GM10248 (cell line): ENCODE data around the gene TMEM30B.

ENCODE experiments used
- CTCF ChIA-PET: fragments of 300-600 bp; sonication (Branson Sonifier 250); formaldehyde crosslinking; extraction: SDS; loops from one replicate; lab custom pipeline; 2021; ENCODE audit warnings: antibody characterized with exemption; lab: Yijun Ruan, JAX
- POLR2A ChIA-PET: fragments of 350-650 bp; sonication (Branson Sonifier 250); formaldehyde crosslinking; extraction: SDS; loops from one replicate; lab custom pipeline; 2020; ENCODE audit warnings: antibody characterized with exemption; lab: Yijun Ruan, JAX
- DNase-seq: peaks from one replicate; pipeline ENCODE4 v3.0.0; 2012; ENCODE audit errors: extremely low spot score
- TF ChIP-seq, protein P1 (sequence below): IDR thresholded peaks from 2 replicates; pipeline ENCODE4 v1.5.1; 2012; ENCODE audit warnings: mild to moderate bottlenecking, low read depth; ENCODE audit errors: extremely low read depth, missing control alignments, control extremely low read depth

The TMEM30B gene

DNA sequence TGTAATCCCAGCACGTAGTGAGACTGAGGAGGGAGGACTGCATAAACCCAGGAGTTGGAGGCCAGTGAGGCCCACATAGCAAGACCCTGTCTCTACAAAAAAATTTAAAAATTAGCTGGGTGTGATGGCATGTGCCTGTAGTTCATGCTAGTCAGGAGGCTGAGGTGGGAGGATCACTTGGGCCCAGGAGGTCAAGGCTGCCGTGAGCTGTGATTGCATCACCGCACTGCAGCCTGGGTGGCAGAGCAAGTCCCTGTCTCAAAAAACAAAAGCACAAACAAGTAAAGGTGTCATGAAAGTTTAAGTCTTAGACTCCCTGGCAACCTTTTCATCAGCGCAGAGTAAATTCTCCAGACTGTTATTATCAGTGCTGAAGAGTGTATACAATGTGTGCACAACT, 10.4 kb downstream of the TMEM30B start:
- TF ChIP-seq, protein P1, sequence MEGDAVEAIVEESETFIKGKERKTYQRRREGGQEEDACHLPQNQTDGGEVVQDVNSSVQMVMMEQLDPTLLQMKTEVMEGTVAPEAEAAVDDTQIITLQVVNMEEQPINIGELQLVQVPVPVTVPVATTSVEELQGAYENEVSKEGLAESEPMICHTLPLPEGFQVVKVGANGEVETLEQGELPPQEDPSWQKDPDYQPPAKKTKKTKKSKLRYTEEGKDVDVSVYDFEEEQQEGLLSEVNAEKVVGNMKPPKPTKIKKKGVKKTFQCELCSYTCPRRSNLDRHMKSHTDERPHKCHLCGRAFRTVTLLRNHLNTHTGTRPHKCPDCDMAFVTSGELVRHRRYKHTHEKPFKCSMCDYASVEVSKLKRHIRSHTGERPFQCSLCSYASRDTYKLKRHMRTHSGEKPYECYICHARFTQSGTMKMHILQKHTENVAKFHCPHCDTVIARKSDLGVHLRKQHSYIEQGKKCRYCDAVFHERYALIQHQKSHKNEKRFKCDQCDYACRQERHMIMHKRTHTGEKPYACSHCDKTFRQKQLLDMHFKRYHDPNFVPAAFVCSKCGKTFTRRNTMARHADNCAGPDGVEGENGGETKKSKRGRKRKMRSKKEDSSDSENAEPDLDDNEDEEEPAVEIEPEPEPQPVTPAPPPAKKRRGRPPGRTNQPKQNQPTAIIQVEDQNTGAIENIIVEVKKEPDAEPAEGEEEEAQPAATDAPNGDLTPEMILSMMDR = no peak
- no peak for DNase-seq
- POLR2A ChIA-PET = no interaction called here
- CTCF ChIA-PET = interaction anchor here (0.7 to 1.2 kb wide), 2 partner anchors 9 to 566 kb away, joined by 3 to 5 read pairs; no protein-coding TSS in a partner anchor

DNA sequence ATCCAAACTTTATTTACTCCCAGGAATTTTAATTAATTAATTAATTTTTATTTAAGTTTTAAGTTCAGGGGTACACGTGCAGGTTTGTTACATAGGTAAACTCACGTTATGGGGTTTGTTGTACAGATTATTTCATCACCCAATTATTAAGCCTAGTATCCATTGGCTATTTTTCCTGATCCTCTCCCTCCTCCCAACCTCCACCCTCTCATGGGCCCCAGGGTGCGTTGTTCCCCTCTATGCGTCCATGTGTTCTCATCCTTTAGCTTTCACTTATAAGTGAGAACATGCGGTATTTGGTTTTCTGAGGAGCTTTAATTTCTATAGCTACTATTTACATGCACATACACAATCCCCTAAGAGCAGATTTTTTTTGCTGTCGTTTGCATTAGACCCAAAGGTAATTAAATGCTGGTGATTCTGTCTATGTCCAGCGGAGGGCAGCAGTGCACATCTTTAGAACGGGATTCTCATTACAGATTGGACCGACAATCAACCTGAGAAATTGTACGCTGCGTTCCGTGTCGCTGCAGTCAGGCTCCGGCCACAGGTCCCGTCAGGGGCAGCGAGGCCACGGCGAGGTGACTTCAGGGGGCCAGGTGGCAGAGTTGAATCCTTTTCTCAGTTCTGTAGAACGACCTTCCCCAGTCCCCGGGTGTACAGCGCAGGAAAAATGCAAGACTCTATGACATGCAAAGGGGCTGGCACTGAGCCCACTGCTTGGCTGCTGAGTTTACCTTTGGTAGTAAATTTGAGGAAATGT, 11.6 kb downstream of the TMEM30B start:
- peak; percentile 72 for DNase-seq
- POLR2A ChIA-PET = no interaction called here

DNA sequence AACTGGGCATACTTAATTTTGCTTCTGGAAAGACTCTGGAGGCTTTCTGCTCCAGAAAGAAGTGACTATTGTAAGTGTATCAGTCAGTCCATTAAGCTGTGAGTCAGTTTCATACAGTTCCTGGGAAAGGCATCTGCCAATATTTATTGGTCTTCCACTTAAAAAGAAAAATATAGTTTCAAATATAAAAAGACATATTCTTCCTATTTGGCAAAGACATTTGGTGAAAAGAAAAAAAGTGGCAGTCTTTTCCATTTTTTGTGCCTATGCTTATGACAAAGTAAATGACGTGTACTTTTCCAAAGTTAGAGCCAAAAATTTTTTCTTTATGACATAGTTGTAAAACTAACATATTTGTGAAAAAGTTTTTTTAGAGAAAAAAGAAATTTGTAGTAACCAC, 12.3 kb downstream of the TMEM30B start:
- DNase-seq = no peak
- TF ChIP-seq, protein P1 = no peak
- ChIA-PET CTCF (interaction anchor here (0.7 to 3.1 kb wide), 19 partner anchors 9 to 858 kb away, joined by 3 to 11 read pairs (median 3); partner anchors contain the start of gene TMEM30B), POLR2A (no interaction called here)

More for the DNA sequence above, 11.6 kb downstream of the TMEM30B start:
- CTCF ChIA-PET = interaction anchor here (0.7 to 3.1 kb wide), 16 partner anchors 9 to 857 kb away, joined by 3 to 11 read pairs (median 4); partner anchors contain the start of gene TMEM30B
- TF ChIP-seq, protein P1 = peak; percentile 88

DNA sequence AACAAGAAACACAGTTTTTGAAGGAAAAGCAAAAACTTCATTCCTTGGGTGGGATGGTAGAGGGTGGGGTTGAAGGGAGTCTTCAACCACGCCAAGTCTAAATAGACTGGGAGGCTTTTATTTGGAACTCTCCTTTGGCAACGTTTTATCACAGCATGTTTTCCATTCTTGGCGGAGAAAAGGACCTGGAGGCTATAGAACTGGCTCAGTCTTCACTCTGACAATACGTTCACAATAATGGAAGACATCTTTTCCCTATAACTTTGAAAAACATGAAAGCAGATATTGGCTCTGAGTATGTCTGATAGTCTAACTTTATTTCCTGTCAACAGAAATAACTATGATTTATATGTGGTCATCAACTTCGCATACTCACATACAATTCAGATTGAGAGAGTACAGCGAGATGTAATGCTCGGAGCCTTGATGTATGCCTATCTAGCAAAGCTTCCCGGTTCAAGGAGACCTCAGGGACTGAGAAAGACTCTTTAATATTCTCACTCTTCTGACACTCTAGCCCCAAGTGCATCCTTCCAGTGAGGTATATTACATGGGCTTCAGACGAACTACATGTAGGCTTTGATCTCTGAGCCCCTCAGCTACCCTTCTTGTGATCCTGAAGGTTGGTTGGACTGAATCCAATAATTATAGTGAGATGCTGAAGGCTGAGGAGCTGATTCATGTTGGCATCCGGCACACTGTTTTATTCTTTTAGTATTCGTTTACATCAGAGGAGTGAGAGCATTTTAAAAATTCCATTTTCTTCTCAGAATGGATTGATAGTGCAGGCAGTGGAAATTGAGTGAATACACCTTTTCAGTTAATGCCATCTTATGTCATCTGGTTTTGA, 14.0 kb downstream of the TMEM30B start:
- no peak for DNase-seq
- ChIA-PET POLR2A (no interaction called here), CTCF (interaction anchor here (1.3 to 3.1 kb wide), 2 partner anchors 10 to 31 kb away, joined by 3 to 10 read pairs; no protein-coding TSS in a partner anchor)
- TF ChIP-seq, protein P1 = no peak

DNA sequence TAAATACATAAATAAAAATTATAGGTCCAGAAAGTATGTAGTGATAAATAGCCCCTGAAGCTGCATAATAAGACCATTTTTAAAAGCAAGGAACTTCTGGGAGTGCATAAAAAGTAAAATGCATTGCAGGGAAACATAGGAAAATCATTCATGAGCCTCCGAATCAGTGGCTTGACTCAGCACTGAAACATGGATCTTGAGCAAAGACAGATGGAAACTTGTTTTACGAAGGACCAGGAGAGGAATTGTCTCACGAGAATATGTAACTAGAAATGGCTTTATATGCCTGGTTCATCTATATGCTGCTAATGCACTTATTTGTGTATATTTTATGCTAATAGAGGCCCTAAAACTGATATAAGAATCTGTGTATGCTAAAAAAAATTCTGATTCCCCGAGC, 14.7 kb downstream of the TMEM30B start:
- ChIA-PET CTCF (interaction anchor here (1.0 to 2.8 kb wide), 4 partner anchors 8 to 571 kb away, joined by 3 to 13 read pairs (median 4); no protein-coding TSS in a partner anchor), POLR2A (no interaction called here)
- TF ChIP-seq, protein P1 = no peak
- no peak for DNase-seq

DNA sequence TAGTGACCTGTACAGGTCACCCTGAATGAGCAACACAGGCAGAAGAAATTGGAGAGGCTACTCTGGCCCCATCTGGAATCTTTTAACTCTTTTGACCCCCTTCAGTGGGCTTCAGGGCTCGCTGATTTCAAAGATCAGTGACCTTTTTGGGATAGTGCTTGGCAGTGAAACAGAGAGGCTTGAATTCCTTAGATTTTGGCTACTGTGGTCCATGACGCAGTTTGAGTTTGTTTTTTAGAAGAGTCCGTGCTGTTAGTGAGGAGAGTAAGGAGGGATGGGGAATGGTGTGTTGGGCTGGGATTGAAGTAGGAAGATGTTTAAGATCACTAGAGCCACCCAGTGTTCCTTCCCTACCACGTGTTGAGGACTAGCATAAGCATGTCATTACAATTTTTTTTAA, 16.5 kb downstream of the TMEM30B start:
- ChIA-PET POLR2A (no interaction called here), CTCF (interaction anchor here (2.8 kb wide), 1 partner anchor 13 kb away, joined by 13 read pairs; no protein-coding TSS in a partner anchor)
- TF ChIP-seq, protein P1 = no peak
- DNase-seq = no peak
